IMR-90 (cell line): Measurements from ENCODE around the gene SYNE2. TPM values are rescaled to one million over a fixed set of nuclear protein-coding genes. Genes with fewer than 3 reads are reported as not detected.
A peak's percentile ranks its signal among the peaks of the same experiment; 100 is the strongest.

Experiments used
- ATAC-seq: fragments of 200-7000 bp; cut with Tn5 transposase; 2 replicates; pipeline ENCODE4 v1.9.1; 2020; ENCODE audit warnings: low read depth, mild to moderate bottlenecking, moderate library complexity
- BruUV-seq: library from RNA; stranded (reverse); fragments of 400-500 nt; replicated peaks from 2 replicates; lab custom pipeline; 2021; lab: Mats Ljungman, UMichigan
- CTCF ChIA-PET: fragments of 300-600 bp; formaldehyde crosslinking; extraction: SDS; loops from one replicate; lab custom pipeline; 2021; ENCODE audit warnings: antibody characterized with exemption; lab: Yijun Ruan, JAX
- POLR2A ChIA-PET: fragments of 300-600 bp; sonication (Branson Sonifier 250); formaldehyde crosslinking; loops from one replicate; lab custom pipeline; 2022; ENCODE audit warnings: antibody characterized with exemption; ENCODE audit not compliant: unreplicated experiment; lab: Charles Lee
- DNase-seq: peaks from one replicate; pipeline ENCODE4 v3.0.0; 2013
- H2AFZ ChIP-seq: replicated peaks from 2 replicates; pipeline ENCODE3; 2013; ENCODE audit warnings: low read length, mild to moderate bottlenecking; ENCODE audit not compliant: poor library complexity
- H2AK5ac ChIP-seq: 2 replicates; pipeline ENCODE4 v1.6.1; 2013; ENCODE audit warnings: low read depth, low read length, inconsistent platforms
- H2AK9ac ChIP-seq: replicated peaks from 2 replicates; pipeline ENCODE3; 2013; ENCODE audit warnings: mild to moderate bottlenecking, low read depth, low read length, moderate library complexity; ENCODE audit not compliant: poor library complexity
- H2BK120ac ChIP-seq: 2 replicates; pipeline ENCODE4 v1.6.1; 2013; ENCODE audit warnings: low read depth, low read length, inconsistent platforms
- H2BK15ac ChIP-seq: 3 replicates; pipeline ENCODE4 v1.6.1; 2013; ENCODE audit warnings: low read depth, low read length, inconsistent platforms
- H2BK20ac ChIP-seq: 2 replicates; pipeline ENCODE4 v1.6.1; 2013; ENCODE audit warnings: low read depth, mild to moderate bottlenecking, inconsistent platforms, low read length, moderate library complexity
- H2BK5ac ChIP-seq: 2 replicates; pipeline ENCODE4 v1.6.1; 2013; ENCODE audit warnings: mild to moderate bottlenecking, low read depth, low read length, inconsistent platforms; ENCODE audit not compliant: poor library complexity, severe bottlenecking
- H3K14ac ChIP-seq: replicated peaks from 2 replicates; pipeline ENCODE4 v1.6.1; 2013; ENCODE audit warnings: low read depth, low read length, inconsistent platforms
- H3K18ac ChIP-seq: 2 replicates; pipeline ENCODE4 v1.6.1; 2013; ENCODE audit warnings: low read depth, low read length, control low read depth
- H3K23ac ChIP-seq: 2 replicates; pipeline ENCODE4 v1.6.1; 2013; ENCODE audit warnings: low read depth, low read length, inconsistent platforms
- H3K27ac ChIP-seq: 2 replicates; pipeline ENCODE4 v1.5.1; 2013; ENCODE audit warnings: mild to moderate bottlenecking, control low read depth, low read length; ENCODE audit not compliant: insufficient read depth
- H3K27me3 ChIP-seq: 2 replicates; pipeline ENCODE4 v1.6.1; 2013; ENCODE audit warnings: low read length; ENCODE audit not compliant: control insufficient read depth, insufficient read depth
- H3K36me3 ChIP-seq: 2 replicates; pipeline ENCODE4 v1.6.1; 2013; ENCODE audit warnings: low read length, mixed read lengths; ENCODE audit not compliant: control insufficient read depth, insufficient read depth
- H3K4ac ChIP-seq: 2 replicates; pipeline ENCODE4 v1.6.1; 2013; ENCODE audit warnings: low read depth, low read length, inconsistent platforms
- H3K4me1 ChIP-seq: 2 replicates; pipeline ENCODE4 v1.6.1; 2013; ENCODE audit warnings: low read length, mixed read lengths; ENCODE audit not compliant: control insufficient read depth, insufficient read depth
- H3K4me2 ChIP-seq: 2 replicates; pipeline ENCODE4 v1.6.1; 2013; ENCODE audit warnings: low read depth, mild to moderate bottlenecking, control low read depth, low read length, moderate library complexity
- H3K4me3 ChIP-seq: 2 replicates; pipeline ENCODE4 v1.5.1; 2013; ENCODE audit warnings: low read depth, mild to moderate bottlenecking, control low read depth, low read length, moderate library complexity; ENCODE audit not compliant: insufficient read depth
- H3K56ac ChIP-seq: 2 replicates; pipeline ENCODE4 v1.6.1; 2013; ENCODE audit warnings: low read length, inconsistent platforms; ENCODE audit not compliant: insufficient read depth; ENCODE audit errors: extremely low read depth
- H3K79me1 ChIP-seq, 2 experiments: 2 replicates each; pipeline ENCODE4 v1.6.1; 2013; ENCODE audit warnings: low read length in 2 of 2, inconsistent platforms in 1 of 2, low read depth in 1 of 2
- H3K9ac ChIP-seq: 2 replicates; pipeline ENCODE4 v1.6.1; 2013; ENCODE audit warnings: low read depth, low read length, control low read depth
- H3K9me1 ChIP-seq: 2 replicates; pipeline ENCODE4 v1.6.1; 2013; ENCODE audit warnings: low read length, inconsistent platforms; ENCODE audit not compliant: insufficient read depth
- H3K9me3 ChIP-seq: 2 replicates; pipeline ENCODE4 v1.6.1; 2013; ENCODE audit warnings: low read length; ENCODE audit not compliant: control insufficient read depth, insufficient read depth
- H4K20me1 ChIP-seq: 2 replicates; pipeline ENCODE4 v1.6.1; 2013; ENCODE audit warnings: low read length, inconsistent platforms; ENCODE audit not compliant: insufficient read depth
- H4K5ac ChIP-seq: 2 replicates; pipeline ENCODE4 v1.6.1; 2013; ENCODE audit warnings: mild to moderate bottlenecking, low read depth, low read length, control low read depth
- H4K8ac ChIP-seq, 2 experiments: 2 replicates each; pipeline ENCODE4 v1.6.1; 2013; ENCODE audit warnings: low read depth in 2 of 2, low read length in 2 of 2, control low read depth in 1 of 2, inconsistent platforms in 1 of 2
- H4K91ac ChIP-seq: 2 replicates; pipeline ENCODE4 v1.6.1; 2013; ENCODE audit warnings: low read depth, low read length, inconsistent platforms; ENCODE audit not compliant: insufficient read depth
- BHLHE40 ChIP-seq: fragments of 150-350 bp; IDR thresholded peaks from 2 replicates; pipeline ENCODE4 v1.6.1; 2016; ENCODE audit warnings: mild to moderate bottlenecking, low read depth, low read length
- CEBPB ChIP-seq: IDR thresholded peaks from 2 replicates; pipeline ENCODE4 v1.6.1; 2012; ENCODE audit warnings: low read depth, low read length, improper control_type of control experiment
- CTCF ChIP-seq: conservative IDR thresholded peaks from 2 replicates; pipeline ENCODE4 v1.5.1; 2012; ENCODE audit warnings: mild to moderate bottlenecking, low read depth, low read length, improper control_type of control experiment
- ELK1 ChIP-seq: fragments of 150-350 bp; IDR thresholded peaks from 2 replicates; pipeline ENCODE4 v1.6.1; 2016; ENCODE audit warnings: low read depth, mild to moderate bottlenecking, low read length, moderate library complexity, borderline replicate concordance
- FOS ChIP-seq: fragments of 150-350 bp; IDR thresholded peaks from 2 replicates; pipeline ENCODE4 v1.6.1; 2016; ENCODE audit warnings: low read depth, low read length
- MAFK ChIP-seq: IDR thresholded peaks from 2 replicates; pipeline ENCODE4 v1.6.1; 2012; ENCODE audit warnings: low read depth, low read length, improper control_type of control experiment
- MAZ ChIP-seq: IDR thresholded peaks from 2 replicates; pipeline ENCODE4 v1.6.1; 2012; ENCODE audit warnings: low read depth, mild to moderate bottlenecking, low read length, improper control_type of control experiment, moderate library complexity, borderline replicate concordance
- NFE2L2 ChIP-seq: fragments of 150-350 bp; IDR thresholded peaks from 2 replicates; pipeline ENCODE4 v1.6.1; 2016; ENCODE audit warnings: low read depth, mild to moderate bottlenecking, low read length
- POLR2A ChIP-seq: IDR thresholded peaks from 2 replicates; pipeline ENCODE4 v1.6.1; 2012; ENCODE audit warnings: mild to moderate bottlenecking, low read depth, low read length
- RCOR1 ChIP-seq: IDR thresholded peaks from 2 replicates; pipeline ENCODE4 v1.6.1; 2012; ENCODE audit warnings: mild to moderate bottlenecking, low read length, improper control_type of control experiment; ENCODE audit not compliant: insufficient replicate concordance
- RFX5 ChIP-seq: IDR thresholded peaks from 2 replicates; pipeline ENCODE4 v1.8.0; 2012; ENCODE audit warnings: low read depth, mild to moderate bottlenecking, low read length, moderate library complexity
- SMC3 ChIP-seq: fragments of 150-350 bp; IDR thresholded peaks from 2 replicates; pipeline ENCODE4 v1.6.1; 2016; ENCODE audit warnings: low read depth, mild to moderate bottlenecking, antibody characterized with exemption, low read length, moderate library complexity
- USF2 ChIP-seq: fragments of 150-350 bp; IDR thresholded peaks from 2 replicates; pipeline ENCODE4 v1.6.1; 2017; ENCODE audit warnings: mild to moderate bottlenecking, antibody characterized with exemption, low read length, low read depth
- WGBS, 2 experiments: methylation state at CpG; one replicate each; pipeline versions ENCODE4 v1.1.5 to v1.1.7; 2013; ENCODE audit warnings: missing lambda C conversion rate in 2 of 2; ENCODE audit not compliant: insufficient read length in 1 of 2; ENCODE audit errors: extremely low coverage in 2 of 2; 5-methylcytosine and 5-hydroxymethylcytosine counted together
- dilution Hi-C: fragments of 300-500 bp; cut with HindIII; formaldehyde crosslinking; loops from one replicate; pipeline ENCODE4 v1.14.3; 2018; ENCODE audit warnings: low sequenced_read_pairs; ENCODE audit not compliant: unreplicated experiment
- in situ Hi-C: fragments of 300-500 bp; cut with MboI; formaldehyde crosslinking; loops from 3 replicates; pipeline ENCODE4 v1.14.3; 2019; ENCODE audit warnings: low sequenced_read_pairs, inconsistent platforms, mixed read lengths
- intact Hi-C: fragments of 100-400 bp; cut with micrococcal nuclease; formaldehyde crosslinking; loops from 2 replicates; pipeline ENCODE4 v1.10.0; 2022
- polyA plus RNA-seq, 3 experiments: library from polyadenylated mRNA; depleted of rRNA; stranded (reverse); fragments of >200 nt; gene quantifications; 2 replicates each; pipeline ENCODE4 v1.2.3, GENCODE V29; 2012; ENCODE audit warnings: low replicate concordance in 1 of 3
- total RNA-seq: library from RNA; depleted of rRNA; stranded (reverse); fragments of >200 nt; gene quantifications from 2 replicates; pipeline ENCODE4 v1.2.3, GENCODE V29; 2012

SYNE2 gene
- total and polyA plus RNA-seq, 2 of the 4 experiments (the other 2 are of a cell fraction): 5.2 to 28.9 TPM

- H2BK15ac ChIP-seq: no peak overlapping the region
- H3K56ac ChIP-seq: no peak overlapping the region
- H3K4me3 ChIP-seq: no peak overlapping the region
- no peak overlapping the region for H3K4me2 ChIP-seq
- in situ Hi-C loops (no loop called here), dilution Hi-C loops (no loop called here), intact Hi-C loops (no loop called here)
- no peak overlapping the region for H3K9ac ChIP-seq
- DNase-seq (peak; percentile 28), ATAC-seq (peak; percentile 32; the same call in 1 of the 2 replicates)
- no peak overlapping the region for H2AK9ac ChIP-seq
- WGBS, 2 experiments: 100% methylated on average over 2 of the region's 11 CpGs; no CpG with 5 or more reads in 1 of the 2 experiments
- no peak overlapping the region for H3K18ac ChIP-seq
- H2AFZ ChIP-seq: no peak overlapping the region
- H2BK20ac ChIP-seq: no peak overlapping the region
- H3K79me1 ChIP-seq: no peaks in the 10 kb centered on the region
- H4K20me1 ChIP-seq: no peaks in the 10 kb centered on the region
- H3K27ac ChIP-seq: no peak overlapping the region
- H3K4ac ChIP-seq: no peak overlapping the region
- H3K14ac ChIP-seq: no peak overlapping the region
- H3K9me1 ChIP-seq: no peaks in the 10 kb centered on the region; the same call in 1 of the 2 replicates
- no peak overlapping the region for H4K5ac ChIP-seq
- ChIA-PET CTCF (no interaction called here), POLR2A (no interaction called here)
- H2BK5ac ChIP-seq: no peak overlapping the region
- H3K4me1 ChIP-seq: peaks cover 1% of the 10 kb centered on the region; the same call in 1 of the 2 replicates
- H3K36me3 ChIP-seq: no peaks in the 10 kb centered on the region
- H3K9me3 ChIP-seq: no peaks in the 10 kb centered on the region
- no TSS peak for BruUV-seq
- no peak overlapping the region for H2AK5ac ChIP-seq
- TF ChIP-seq NFE2L2 (no peak), FOS (no peak), BHLHE40 (no peak), SMC3 (no peak), ELK1 (no peak), MAZ (no peak), POLR2A (no peak), RFX5 (no peak), MAFK (no peak), RCOR1 (no peak), CEBPB (no peak), CTCF (no peak), USF2 (no peak)
- H3K23ac ChIP-seq: no peak overlapping the region
- no peak overlapping the region for H4K91ac ChIP-seq
- H3K27me3 ChIP-seq: no peaks in the 10 kb centered on the region
- no peak overlapping the region for H4K8ac ChIP-seq
- H2BK120ac ChIP-seq: no peak overlapping the region
These were observed 265.0 kb downstream of the SYNE2 start for GRCh38 chr14:64117671-64118402.
